NB4 (cell line): ENCODE data around the gene WDR70.

Experiments used
- DNase-seq: peaks from one replicate; pipeline ENCODE4 v3.0.0; 2010; ENCODE audit warnings: low read depth
- H3K4me3 ChIP-seq: one replicate; pipeline ENCODE4 v1.5.1; 2011; ENCODE audit warnings: mild to moderate bottlenecking, low read depth, low read length, moderate library complexity
- CTCF ChIP-seq: IDR thresholded peaks from one replicate; pipeline ENCODE4 v1.5.1; 2012; ENCODE audit warnings: low read depth, low read length
- MAX ChIP-seq: IDR thresholded peaks from 2 replicates; pipeline ENCODE4 v1.6.1; 2011; ENCODE audit warnings: low read depth, low read length
- MYC ChIP-seq: IDR thresholded peaks from 2 replicates; pipeline ENCODE4 v1.6.1; 2011; ENCODE audit warnings: low read depth, low read length
- POLR2A ChIP-seq: IDR thresholded peaks from 2 replicates; pipeline ENCODE4 v1.6.1; 2011; ENCODE audit warnings: mild to moderate bottlenecking; ENCODE audit not compliant: insufficient read length; ENCODE audit errors: extremely low read depth

The WDR70 gene

GRCh38 chr5:37520811-37521210 lies 141.7 kb downstream of the WDR70 start:
- no peak for DNase-seq
- H3K4me3 ChIP-seq: no peak overlapping the region
- TF ChIP-seq POLR2A (no peak), CTCF (no peak), MAX (no peak), MYC (no peak)

- no peak for DNase-seq
- H3K4me3 ChIP-seq: no peak overlapping the region
- TF ChIP-seq CTCF (no peak), MAX (no peak), POLR2A (no peak), MYC (no peak)
Observed at GRCh38 chr5:37532976-37533740, 154.0 kb downstream of the WDR70 start.

- DNase-seq: no peak
Observed at GRCh38 chr5:37533851-37534250, 154.7 kb downstream of the WDR70 start.

GRCh38 chr5:37539459-37539858 lies 160.3 kb downstream of the WDR70 start:
- no peak overlapping the region for H3K4me3 ChIP-seq
- DNase-seq: no peak
- TF ChIP-seq POLR2A (no peak), MAX (no peak), CTCF (no peak), MYC (no peak)

More at GRCh38 chr5:37533851-37534250, 154.7 kb downstream of the WDR70 start:
- no peak overlapping the region for H3K4me3 ChIP-seq
- no peak for TF ChIP-seq MYC
- TF ChIP-seq POLR2A: no peak
- no peak for TF ChIP-seq MAX
- no peak for TF ChIP-seq CTCF

GRCh38 chr5:37543216-37543615 lies 164.1 kb downstream of the WDR70 start:
- TF ChIP-seq CTCF: no peak
- no peak for TF ChIP-seq MYC
- TF ChIP-seq MAX: no peak
- no peak for TF ChIP-seq POLR2A

GRCh38 chr5:37549411-37549810 lies 170.3 kb downstream of the WDR70 start:
- no peak for DNase-seq
- no peak for TF ChIP-seq POLR2A
- no peak for TF ChIP-seq CTCF
- no peak for TF ChIP-seq MAX
- TF ChIP-seq MYC: no peak
- no peak overlapping the region for H3K4me3 ChIP-seq

More at GRCh38 chr5:37543216-37543615, 164.1 kb downstream of the WDR70 start:
- no peak overlapping the region for H3K4me3 ChIP-seq
- DNase-seq: no peak
